Measurements from ENCODE around the gene ABCF2. TPM values are rescaled to one million over a fixed set of nuclear protein-coding genes. Genes with fewer than 3 reads are reported as not detected.

ABCF2 gene
- total RNA-seq, 1 experiment from 2014 or later = 47.9 TPM

GRCh38 chr7:151207315-151207714 lies 19.7 kb downstream of the ABCF2 start:
- in situ Hi-C loops (cut with HindIII; ENCODE audit: low pct_unique_long_range_greater_than_20kb, low sequenced_read_pairs) = no loop called here

GRCh38 chr7:151206914-151207313 lies 20.1 kb downstream of the ABCF2 start:
- DNase-seq (ENCODE audit: low read depth) = no peak

More at GRCh38 chr7:151207315-151207714, 19.7 kb downstream of the ABCF2 start:
- DNase-seq (ENCODE audit: low read depth) = no peak

GRCh38 chr7:151205730-151206129 lies 21.3 kb downstream of the ABCF2 start:
- in situ Hi-C loops (cut with HindIII; ENCODE audit: low pct_unique_long_range_greater_than_20kb, low sequenced_read_pairs) = no loop called here
- DNase-seq (ENCODE audit: low read depth) = no peak

More at GRCh38 chr7:151206914-151207313, 20.1 kb downstream of the ABCF2 start:
- in situ Hi-C loops (cut with HindIII; ENCODE audit: low pct_unique_long_range_greater_than_20kb, low sequenced_read_pairs) = no loop called here

DNA sequence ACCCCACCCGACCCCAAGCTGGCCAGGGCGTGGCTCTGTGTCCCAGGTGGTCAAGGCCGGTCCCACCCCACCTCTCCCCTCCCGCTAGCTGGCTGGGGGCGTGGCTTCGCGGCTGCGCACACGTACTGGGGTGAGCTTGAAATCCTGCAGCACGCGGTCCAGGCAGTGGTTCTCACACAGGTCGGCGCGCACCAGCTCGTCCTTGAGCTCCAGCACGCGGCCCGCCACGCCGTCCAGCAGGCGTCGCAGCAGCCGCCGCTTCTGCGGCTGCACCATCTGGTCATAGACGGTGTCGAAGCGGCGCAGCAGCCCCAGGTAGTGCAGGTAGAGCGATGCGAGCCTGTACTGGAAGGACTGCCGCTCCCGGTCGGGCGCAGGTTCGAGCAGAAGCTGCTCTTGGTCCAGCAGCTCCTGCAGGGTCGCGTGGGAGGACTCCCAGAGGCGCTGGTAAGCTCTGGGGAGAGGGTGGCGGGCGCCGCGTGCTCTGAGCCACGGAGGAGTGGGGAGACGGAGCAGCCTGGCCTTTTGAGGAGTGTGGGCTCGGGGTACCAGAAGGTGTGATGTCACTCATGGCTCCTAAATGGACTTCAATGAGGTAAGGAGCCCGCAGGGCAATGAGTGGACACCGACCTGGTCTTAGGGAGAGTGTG lies 22.5 kb downstream of the ABCF2 start:
- DNase-seq (ENCODE audit: low read depth) = no peak
- in situ Hi-C loops (cut with HindIII; ENCODE audit: low pct_unique_long_range_greater_than_20kb, low sequenced_read_pairs) = no loop called here

GRCh38 chr7:151202836-151203235 lies 24.2 kb downstream of the ABCF2 start:
- no peak for DNase-seq (ENCODE audit: low read depth)
- in situ Hi-C loops (cut with HindIII; ENCODE audit: low pct_unique_long_range_greater_than_20kb, low sequenced_read_pairs) = no loop called here

GRCh38 chr7:151201751-151202150 lies 25.3 kb downstream of the ABCF2 start:
- in situ Hi-C loops (cut with HindIII; ENCODE audit: low pct_unique_long_range_greater_than_20kb, low sequenced_read_pairs) = no loop called here
- DNase-seq (ENCODE audit: low read depth) = no peak

DNA sequence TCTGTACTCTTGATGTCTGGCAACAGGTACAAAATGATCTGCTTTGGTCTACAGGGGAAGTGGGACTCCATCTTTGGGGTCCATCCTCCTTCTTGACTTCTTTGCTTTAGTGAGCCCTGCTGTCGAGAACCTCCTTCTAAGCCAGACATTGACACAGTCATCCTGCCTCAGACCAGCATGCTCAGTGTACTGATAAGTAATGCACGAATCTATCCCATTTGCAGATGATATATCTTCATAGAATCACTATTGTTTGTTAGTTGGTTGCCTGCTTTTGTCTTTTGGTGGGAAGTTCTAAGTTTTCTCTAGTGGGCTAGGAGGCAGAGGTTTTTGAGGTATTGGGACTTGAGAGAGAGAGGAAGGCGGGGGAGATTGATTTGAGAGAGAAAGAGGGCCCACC lies 25.7 kb downstream of the ABCF2 start:
- DNase-seq (ENCODE audit: low read depth) = no peak
- in situ Hi-C loops (cut with HindIII; ENCODE audit: low pct_unique_long_range_greater_than_20kb, low sequenced_read_pairs) = no loop called here

GRCh38 chr7:151198945-151199848 lies 27.8 kb downstream of the ABCF2 start:
- in situ Hi-C loops (cut with HindIII; ENCODE audit: low pct_unique_long_range_greater_than_20kb, low sequenced_read_pairs) = no loop called here
- no peak for DNase-seq (ENCODE audit: low read depth)

DNA sequence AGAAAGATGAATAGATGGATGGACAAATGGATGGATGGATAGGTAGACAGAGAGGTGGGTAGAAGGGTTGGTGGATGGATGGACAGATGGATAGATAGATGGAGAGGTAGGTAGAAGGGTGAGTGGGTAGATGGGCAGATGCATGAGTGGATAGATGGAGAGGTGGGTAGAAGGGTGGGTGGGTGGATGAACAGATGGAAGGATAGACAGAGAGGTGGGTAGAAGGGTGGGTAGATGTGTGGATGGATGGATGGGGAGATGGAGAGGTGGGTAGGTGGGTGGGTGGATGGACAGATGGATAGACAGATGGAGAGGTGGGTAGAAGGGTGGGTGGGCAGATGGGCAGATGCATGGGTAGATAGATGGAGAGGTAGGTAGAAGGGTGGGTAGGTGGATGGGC lies 29.1 kb downstream of the ABCF2 start:
- in situ Hi-C loops (cut with HindIII; ENCODE audit: low pct_unique_long_range_greater_than_20kb, low sequenced_read_pairs) = no loop called here
- DNase-seq (ENCODE audit: low read depth) = no peak

DNA sequence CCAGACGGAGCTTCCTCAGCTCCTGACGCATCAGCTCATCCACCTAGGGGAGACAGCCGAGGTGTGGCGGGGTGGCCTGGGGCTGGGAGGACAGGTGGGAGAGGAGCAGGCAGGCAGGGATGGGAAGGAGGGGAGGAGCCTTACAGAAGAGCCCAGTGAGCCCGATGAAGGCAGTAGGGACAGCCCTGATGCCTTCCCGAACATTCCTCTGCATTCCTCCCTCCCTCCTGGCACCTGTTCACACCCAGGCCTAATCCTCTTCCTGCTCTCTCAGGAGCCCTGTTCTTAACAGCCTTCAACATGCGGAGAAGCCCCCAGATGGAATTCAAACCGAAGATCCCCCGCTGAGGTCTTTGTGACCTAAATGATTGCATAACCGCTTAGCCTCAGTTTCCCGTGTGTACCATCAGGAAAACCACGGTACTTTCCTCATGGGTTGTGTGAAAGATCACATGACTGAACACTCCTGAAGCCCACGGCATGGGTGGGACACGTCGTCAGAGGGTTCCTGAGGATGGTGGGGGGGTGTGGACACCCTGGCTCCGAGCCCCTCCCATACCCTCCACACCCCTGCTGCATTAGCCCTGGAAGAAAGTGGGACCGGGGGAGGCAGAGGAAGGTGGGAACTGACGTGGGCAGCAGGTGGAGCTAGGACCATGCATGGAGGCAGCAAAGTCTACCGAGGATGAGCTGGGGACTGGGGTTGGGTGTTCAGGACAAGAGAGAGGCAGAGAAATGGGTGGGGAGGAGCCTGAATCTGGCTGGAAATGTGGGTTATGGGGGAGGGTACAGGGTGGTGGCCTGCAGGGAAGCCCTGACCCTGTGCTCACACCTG lies 31.2 kb downstream of the ABCF2 start:
- in situ Hi-C loops (cut with HindIII; ENCODE audit: low pct_unique_long_range_greater_than_20kb, low sequenced_read_pairs) = no loop called here

DNA sequence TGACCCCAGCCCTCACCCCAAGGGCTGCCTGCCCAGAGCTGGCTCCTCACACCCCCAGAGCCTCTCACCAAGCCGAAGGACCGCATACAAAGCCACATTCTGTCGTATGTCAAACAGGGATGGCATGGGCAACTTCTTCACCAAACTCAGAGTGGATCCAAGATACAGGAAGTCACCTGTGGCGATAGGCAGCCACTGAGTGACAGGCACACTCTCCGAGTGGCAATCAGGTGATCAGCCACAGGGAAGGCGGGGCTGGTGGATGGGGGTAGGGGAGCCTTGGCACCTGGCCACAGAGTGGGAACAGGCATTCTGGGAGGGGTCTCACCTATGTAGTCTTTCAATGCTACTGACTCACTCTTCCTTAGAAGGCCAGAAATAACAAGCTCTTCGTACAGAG lies 32.8 kb downstream of the ABCF2 start:
- no peak for DNase-seq (ENCODE audit: low read depth)
- in situ Hi-C loops (cut with HindIII; ENCODE audit: low pct_unique_long_range_greater_than_20kb, low sequenced_read_pairs) = no loop called here

More for the DNA sequence above, 31.2 kb downstream of the ABCF2 start:
- DNase-seq (ENCODE audit: low read depth) = no peak

DNA sequence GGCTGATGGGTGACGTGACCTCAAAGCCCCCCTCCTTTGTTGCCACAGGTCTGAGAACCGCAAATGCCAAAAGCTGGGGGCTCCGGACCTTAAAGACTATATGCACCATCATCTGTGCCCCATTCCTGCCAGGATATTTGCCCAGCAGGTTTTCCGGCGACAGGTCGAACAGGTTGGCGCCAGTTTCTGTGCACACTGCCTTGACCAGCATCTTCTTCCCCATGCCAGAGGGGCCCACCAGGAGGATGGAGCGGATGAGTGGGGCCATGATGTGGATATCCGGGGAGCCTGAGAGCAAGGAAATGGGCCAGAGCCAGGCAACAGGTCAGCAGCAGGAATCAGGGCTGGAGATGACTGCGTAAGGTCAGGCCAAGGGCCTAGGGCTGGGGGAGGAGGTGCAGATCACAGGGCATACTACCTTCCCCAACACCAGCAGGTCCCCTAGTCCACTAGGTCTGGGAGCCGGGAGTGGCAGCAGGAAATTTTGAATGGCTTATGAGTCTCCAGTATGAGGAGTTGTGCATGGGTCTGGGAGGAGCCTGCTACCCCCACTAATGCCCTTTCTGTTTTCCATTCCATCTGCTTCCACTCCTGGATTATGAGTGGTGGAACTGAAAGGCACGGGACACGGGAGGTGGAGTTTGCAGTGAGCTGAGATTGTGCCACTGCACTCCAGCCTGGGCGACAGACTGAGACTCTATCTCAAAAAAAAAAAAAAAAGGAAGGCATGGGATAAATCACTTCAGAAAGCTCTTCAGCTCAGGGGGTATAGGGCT lies 33.6 kb downstream of the ABCF2 start:
- in situ Hi-C loops (cut with HindIII; ENCODE audit: low pct_unique_long_range_greater_than_20kb, low sequenced_read_pairs) = no loop called here
- no peak for DNase-seq (ENCODE audit: low read depth)

DNA sequence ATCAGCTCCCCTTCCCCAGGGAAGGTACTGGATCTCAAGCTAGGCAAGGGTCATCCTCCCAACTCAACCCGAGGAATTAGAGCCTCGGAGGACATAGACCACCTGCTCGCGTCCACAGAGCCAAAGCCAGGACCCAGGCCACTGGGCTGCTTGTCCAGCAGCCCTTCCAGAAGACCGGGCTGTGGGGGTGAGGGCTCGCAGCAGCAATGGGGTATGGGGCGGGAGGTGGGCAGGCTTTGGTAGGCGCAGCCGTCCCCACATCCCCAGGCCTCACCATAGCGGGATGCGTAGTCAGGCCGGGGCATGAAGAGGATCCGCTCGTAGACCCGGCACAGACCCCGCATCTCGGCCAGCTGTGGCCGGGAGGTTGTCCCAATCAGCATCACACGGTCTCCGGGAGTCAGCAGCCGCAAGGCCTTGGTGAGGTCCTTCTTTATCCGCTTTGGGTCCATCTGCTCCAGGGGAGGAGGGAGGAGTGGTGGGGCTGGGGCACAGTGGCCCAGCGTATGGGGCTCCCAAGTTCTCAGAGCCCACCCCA lies 34.9 kb downstream of the ABCF2 start:
- DNase-seq (ENCODE audit: low read depth) = no peak
- in situ Hi-C loops (cut with HindIII; ENCODE audit: low pct_unique_long_range_greater_than_20kb, low sequenced_read_pairs) = no loop called here

DNA sequence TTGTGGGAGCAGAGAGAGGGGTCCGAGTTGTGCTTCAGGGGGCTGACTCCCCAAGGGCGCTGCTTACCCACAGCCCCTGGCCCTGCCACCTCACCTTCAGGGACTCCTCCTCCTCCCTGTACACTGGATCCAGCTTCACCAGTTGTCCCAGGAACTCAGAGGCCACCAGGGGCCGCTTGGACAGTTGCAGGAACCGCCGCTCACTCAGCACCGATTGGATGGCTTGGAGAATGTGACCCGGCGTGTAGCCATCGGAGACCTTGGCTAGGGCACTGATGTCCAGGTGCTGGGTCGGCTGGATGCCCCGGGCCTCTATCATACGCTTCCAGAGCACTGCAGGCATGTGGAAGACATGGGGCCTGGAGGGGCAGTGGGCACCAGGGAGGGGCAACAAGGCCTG lies 35.5 kb downstream of the ABCF2 start:
- in situ Hi-C loops (cut with HindIII; ENCODE audit: low pct_unique_long_range_greater_than_20kb, low sequenced_read_pairs) = no loop called here
- DNase-seq (ENCODE audit: low read depth) = no peak

DNA sequence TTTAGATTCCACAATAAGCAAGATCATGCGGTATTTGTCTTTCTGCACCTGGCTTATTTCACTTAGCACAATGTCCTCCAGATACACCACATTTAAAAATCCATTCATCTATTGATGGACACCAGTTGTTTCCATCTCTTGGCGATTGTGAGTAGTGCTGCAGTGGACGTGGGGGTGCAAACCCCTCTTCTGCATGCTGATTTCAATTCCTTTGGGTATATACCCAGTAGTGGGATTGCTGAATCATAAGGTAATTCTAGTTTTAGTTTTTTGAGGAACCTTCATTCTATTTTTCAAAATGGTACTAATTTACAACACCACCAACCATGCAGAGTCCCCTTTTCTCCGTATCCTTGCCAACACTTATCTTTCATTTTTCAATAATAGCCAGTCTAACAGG lies 38.0 kb downstream of the ABCF2 start:
- in situ Hi-C loops (cut with HindIII; ENCODE audit: low pct_unique_long_range_greater_than_20kb, low sequenced_read_pairs) = no loop called here
- no peak for DNase-seq (ENCODE audit: low read depth)

DNA sequence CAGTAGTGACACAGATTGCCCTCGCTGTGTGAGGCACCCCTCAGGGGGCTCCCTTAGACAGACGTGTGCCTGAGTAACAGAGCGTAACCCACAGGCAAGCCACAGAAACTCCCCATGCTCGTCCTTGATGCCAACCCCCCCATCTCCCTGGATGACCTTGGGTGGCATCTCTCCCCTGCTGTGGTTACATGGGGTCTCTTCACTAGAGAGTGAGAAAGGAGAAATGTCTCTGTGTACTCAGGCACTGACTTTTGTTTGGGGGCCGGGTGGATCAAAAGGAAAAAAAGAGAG lies 38.8 kb downstream of the ABCF2 start:
- in situ Hi-C loops (cut with HindIII; ENCODE audit: low pct_unique_long_range_greater_than_20kb, low sequenced_read_pairs) = no loop called here
- no peak for DNase-seq (ENCODE audit: low read depth)

DNA sequence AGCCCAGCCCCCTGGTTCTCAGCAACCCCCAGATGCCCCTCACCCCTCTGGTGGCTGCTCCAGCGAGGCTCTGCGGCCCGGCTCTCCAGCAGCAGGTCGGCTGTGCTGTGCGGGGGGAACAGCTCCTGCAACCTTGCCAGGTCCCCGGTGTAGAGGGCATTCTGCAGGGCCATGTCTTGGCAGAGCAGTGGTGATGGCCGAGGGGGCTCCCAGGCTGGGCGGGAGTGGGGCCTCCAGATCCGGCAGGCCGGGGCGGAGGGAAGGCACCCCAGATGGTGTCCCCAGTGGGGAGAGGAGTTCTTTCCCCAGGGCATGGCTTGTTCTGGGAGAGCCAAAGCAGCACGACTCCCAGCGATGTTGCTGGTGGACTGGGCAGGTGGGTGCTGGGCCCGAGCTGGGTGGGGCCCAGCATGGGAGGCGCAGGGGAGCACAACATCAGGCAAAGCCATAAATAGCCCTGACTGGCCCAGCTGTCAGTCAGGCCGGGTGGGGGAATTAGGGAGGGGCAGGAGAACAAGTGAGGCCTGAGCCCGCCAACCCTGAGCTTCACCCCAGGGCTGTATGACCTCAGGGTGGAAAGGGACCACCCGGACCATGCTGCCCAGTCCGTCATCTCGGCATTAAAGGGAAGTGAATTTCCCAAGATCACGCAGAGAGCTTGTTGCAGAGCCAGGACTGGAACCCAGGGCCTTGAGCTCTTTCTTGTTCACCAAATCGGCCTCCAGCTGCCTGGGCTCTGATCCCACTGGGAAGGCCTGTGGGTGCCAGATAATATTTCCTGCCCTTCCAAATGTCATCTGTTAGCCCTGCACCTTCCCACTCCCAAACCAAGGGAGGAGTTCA lies 39.4 kb downstream of the ABCF2 start:
- no peak for DNase-seq (ENCODE audit: low read depth)
- in situ Hi-C loops (cut with HindIII; ENCODE audit: low pct_unique_long_range_greater_than_20kb, low sequenced_read_pairs) = no loop called here

Measured in Caki2 (cell line).